Mammary epithelial cell (primary cell): ENCODE data around the gene BNIP3.

Source experiments
- EZH2 ChIP-seq: IDR thresholded peaks from 2 replicates; pipeline ENCODE4 v1.6.1; 2012; ENCODE audit warnings: low read length, inconsistent platforms, borderline replicate concordance
- TF ChIP-seq, protein P1 (sequence below), 2 donors: IDR thresholded peaks in 1 of 2; conservative IDR thresholded peaks in 1 of 2; 2 replicates each; pipeline ENCODE4 v1.5.1; 2011 to 2012; ENCODE audit warnings: inconsistent platforms in 2 of 2, low read length in 2 of 2, mild to moderate bottlenecking in 2 of 2, control low read depth in 1 of 2, low read depth in 1 of 2; ENCODE audit not compliant: insufficient read depth in 1 of 2; ENCODE audit errors: extremely low read depth in 1 of 2

DNA sequence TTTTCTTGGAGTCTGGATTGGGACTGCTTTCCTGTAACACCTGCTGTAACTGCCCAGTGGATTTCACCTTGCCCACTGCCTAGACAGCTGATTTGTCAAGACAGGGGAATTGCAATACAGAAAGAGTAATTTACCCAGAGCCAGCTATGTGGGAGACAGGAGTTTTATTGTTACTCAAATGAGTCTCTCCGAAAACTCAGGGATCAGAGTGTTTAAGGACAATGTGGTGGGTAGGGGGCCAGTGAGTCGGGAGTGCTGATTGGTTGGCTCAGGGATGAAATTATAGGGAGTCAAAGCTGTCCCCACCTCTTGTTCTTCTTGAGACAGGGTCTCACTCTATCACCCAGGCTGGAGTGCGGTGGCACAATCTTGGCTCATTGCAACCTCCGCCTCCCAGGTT lies 25.2 kb upstream of the BNIP3 start:
- TF ChIP-seq, protein P1, sequence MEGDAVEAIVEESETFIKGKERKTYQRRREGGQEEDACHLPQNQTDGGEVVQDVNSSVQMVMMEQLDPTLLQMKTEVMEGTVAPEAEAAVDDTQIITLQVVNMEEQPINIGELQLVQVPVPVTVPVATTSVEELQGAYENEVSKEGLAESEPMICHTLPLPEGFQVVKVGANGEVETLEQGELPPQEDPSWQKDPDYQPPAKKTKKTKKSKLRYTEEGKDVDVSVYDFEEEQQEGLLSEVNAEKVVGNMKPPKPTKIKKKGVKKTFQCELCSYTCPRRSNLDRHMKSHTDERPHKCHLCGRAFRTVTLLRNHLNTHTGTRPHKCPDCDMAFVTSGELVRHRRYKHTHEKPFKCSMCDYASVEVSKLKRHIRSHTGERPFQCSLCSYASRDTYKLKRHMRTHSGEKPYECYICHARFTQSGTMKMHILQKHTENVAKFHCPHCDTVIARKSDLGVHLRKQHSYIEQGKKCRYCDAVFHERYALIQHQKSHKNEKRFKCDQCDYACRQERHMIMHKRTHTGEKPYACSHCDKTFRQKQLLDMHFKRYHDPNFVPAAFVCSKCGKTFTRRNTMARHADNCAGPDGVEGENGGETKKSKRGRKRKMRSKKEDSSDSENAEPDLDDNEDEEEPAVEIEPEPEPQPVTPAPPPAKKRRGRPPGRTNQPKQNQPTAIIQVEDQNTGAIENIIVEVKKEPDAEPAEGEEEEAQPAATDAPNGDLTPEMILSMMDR (conservative IDR thresholded peaks at IDR 0.05 in 1 of 2, IDR thresholded peaks at IDR 0.05 in 1 of 2; ENCODE audit: extremely low read depth in 1 of 2, insufficient read depth in 1 of 2, low read depth in 1 of 2, low read length in 2 of 2): no peak
- TF ChIP-seq EZH2: no peak
